GM18517 (cell line): Measurements from ENCODE around the gene DEUP1.
"Not testable (repeated sequence)": the region's sequence is repeated elsewhere in the genome, so short reads cannot be mapped to it uniquely, and the experiment has no call there.

Experiments used
- ATAC-seq: cut with Tn5 transposase; IDR thresholded peaks from one replicate; pipeline ENCODE4 v1.9.1; 2021; ENCODE audit warnings: mild to moderate bottlenecking, moderate library complexity; ENCODE audit not compliant: unreplicated experiment

The DEUP1 gene

DNA sequence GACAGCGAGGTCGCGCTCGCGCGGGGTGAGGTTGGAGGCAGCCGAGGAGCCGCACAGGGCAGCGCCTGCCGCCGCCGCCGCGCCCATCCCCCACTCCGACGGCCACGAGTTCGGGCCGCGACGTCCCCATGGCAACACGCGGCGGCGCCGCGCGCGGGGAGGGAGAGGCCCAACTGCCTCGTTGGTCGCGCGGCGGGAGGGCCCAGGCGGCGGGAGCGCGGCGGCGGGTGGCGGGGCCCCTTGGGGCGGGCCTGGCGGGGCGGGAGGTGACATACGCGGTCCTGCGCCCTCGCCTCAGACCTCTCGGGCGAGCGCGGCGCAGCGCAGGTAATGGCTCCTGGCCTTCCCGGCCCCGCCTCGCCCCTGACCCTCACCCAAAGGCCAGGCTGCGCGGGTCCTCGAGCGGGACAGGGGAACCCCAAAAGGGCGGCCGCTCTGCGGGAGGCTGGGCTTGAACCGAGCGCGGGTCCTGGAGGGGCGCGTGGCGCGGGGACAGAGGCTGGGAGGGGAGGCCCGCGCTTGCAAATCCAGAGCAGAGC, at the start of gene DEUP1:
TSS of gene DEUP1 (plus strand) at position 297 of the 539 bp plus-strand sequence. CDS start 1,518 bp downstream, outside the sequence.
- ATAC-seq, result no peak

- ATAC-seq, result no peak
Measured at GRCh38 chr11:93285430-93285829, 45.1 kb upstream of the DEUP1 start.

DNA sequence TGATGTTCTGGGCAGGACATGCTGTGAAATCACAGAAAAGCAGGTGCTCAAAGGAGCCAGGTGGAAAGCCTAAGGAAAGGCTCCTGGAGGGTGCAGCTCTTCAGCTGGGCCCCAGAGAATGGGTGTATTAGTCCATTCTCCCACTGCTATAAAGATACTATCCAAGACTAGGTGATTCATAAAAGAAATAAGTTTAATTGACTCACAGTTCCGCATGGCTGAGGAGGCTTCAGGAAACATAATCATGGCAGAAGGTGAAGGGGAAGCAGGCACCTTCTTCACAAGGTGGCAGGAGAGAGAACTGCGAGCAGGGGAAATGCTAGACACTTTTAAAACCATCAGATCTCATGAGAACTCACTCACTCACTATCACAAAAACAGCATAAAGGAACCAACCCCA, 43.1 kb upstream of the DEUP1 start:
- ATAC-seq, result no peak

DNA sequence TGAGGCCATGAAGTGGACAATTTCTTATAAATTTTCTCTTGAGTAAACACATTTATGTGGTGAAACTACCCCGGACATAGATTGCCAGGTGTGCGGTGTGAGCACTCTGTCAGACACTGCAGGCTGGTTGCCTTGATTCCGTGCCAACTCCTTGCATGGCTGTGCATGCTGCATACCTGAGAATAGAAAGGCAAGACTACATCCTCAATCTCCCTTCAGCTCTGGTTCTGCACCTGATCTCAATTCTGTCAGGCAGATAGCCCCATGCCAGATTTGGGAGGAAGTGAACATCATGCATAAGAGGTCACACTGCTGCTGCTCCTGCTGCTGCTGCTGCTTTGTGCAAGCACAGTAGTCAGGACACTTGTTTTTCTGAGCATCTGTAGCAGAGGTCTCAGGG, 42.5 kb upstream of the DEUP1 start:
- no peak for ATAC-seq

DNA sequence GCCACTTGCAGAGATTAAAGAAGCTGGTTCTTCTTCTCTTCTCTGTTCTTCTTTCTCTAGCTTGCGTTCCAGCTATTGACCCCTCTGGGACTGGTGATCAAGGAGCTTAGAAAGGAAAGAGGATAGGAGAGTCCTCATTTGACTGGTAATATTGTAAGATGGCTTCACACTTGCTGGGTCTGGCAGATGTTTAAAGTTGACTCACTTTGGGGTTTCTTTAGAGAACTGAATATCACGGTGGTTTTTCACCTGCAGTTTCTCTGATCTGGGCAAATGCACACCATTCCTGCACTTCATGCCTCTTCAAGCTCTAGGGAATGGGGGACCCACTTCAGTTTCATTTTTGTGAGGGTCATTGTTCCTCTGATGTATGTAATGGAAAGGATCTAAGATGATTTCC, 41.8 kb upstream of the DEUP1 start:
- ATAC-seq, result no peak

DNA sequence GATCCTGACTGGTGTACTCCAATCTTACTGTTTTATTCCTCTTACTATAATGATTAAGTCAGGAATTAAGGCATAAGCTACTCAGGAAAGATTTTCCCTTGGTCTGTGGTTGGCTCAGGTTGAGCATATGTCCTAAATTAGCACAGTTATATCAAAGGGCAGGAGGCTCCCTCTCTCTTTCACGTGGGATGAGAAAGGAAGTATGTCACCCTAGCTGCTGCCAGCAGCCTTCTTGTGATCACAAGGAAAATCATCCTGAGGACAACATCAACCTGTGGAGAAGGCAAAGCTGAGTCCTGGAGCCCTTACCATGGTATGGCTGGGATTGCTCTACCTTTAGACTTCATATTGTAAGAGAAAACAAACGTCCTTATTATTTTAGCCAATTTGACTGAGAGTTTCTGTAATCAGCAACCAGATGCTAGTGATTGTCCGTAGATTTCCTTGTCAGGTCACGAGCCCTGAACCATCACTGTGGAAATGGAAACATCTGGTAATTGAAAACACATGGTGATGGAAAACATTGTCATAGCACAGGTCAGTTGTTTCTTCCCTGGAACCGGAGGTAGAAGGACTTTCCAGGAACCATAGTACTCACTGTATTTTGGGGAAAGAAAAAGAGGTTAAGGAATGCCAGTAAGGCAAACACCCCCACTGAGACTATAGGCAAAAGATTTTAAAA, 40.6 kb upstream of the DEUP1 start:
- ATAC-seq, result no peak

DNA sequence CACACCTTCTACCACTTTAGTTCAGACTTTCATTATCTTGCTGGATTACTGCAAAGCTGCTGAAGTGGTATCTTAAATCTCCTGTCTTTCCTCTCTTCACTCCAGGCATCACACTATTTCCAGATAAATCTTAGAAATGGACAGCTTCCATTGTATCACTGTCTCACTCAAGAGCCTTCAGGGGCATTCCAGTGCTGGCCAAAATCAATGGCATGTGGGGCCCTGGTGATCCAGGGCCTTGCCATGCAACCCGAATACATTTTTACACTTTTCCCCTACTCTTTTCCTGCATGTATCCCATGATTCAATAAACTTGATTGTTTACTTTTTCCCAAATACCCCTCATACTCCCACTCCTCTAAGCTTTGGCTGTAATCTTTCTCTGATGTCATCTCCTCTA, 39.4 kb upstream of the DEUP1 start:
- ATAC-seq, result no peak

- no peak for ATAC-seq
Measured at GRCh38 chr11:93291898-93292297, 38.6 kb upstream of the DEUP1 start.

DNA sequence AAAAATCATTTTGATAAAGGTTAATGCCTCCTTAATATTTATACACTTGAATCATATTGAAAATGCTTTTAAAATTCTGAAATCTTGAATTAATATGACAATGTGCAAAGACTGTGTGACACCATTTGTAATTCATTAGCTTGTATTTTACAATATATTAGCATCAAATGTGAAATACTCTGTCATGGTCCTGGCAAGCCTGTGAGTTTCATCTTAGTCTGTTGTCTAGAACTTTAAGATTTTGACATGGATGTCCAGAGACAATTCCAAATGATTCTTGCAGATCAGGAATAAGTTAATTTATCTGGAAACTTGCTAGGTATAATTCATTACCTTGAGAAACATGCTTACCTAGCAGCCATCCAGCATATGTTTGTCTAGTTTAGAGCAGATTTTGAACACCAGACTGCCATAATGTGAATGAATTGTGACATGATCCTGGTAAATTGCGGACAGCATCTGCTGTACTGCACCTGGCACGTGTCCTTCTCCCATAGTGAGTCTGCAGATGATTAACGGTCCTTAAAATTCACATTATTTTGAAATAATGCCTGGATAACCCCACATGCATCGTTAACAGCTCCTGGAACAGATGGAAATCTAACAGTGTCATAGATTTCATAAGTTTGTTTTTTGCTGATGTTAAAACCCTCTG, 34.5 kb upstream of the DEUP1 start:
- no peak for ATAC-seq

GRCh38 chr11:93303689-93304088, 26.9 kb upstream of the DEUP1 start:
- ATAC-seq, result no peak

DNA sequence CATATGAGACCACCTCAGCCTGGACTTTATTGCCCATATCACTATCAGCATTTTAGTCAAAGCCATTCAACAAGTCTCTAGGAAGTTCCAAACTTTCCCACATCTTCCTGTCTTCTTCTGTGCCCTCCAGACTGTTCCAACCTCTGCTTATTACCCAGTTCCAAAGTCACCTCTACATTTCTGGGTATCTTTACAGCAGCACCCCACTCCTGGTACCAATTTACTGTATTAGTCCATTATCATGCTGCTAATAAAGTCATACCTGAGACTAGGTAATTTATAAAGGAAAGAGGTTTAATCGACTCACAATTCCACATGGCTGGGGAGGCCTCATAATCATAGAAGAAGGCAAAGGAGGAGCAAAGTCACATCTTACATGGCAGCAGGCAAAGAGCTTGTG, 16.1 kb upstream of the DEUP1 start:
- not testable (repeated sequence) for ATAC-seq

GRCh38 chr11:93319224-93319839, 11.2 kb upstream of the DEUP1 start:
- no peak for ATAC-seq

- no peak for ATAC-seq
Measured at GRCh38 chr11:93320230-93320629, 10.3 kb upstream of the DEUP1 start.

DNA sequence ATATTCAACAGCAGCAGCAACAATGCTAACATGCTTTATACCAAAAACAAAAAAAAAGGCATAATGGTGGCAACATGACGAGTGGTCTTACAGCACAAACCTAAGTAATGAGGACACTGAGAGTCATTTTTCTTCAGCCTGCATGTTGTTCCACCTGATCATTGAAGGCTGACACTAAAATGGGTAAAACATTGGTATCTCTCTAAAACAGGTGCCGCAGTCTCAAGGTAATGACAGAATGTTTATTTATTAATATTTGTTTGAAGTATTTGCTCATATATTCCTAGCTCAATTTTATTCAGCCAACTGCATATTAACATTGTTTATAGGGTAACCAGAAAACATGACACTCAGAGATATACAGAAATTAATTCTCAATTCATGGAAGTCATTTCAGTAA, 8.3 kb upstream of the DEUP1 start:
- ATAC-seq, result no peak

DNA sequence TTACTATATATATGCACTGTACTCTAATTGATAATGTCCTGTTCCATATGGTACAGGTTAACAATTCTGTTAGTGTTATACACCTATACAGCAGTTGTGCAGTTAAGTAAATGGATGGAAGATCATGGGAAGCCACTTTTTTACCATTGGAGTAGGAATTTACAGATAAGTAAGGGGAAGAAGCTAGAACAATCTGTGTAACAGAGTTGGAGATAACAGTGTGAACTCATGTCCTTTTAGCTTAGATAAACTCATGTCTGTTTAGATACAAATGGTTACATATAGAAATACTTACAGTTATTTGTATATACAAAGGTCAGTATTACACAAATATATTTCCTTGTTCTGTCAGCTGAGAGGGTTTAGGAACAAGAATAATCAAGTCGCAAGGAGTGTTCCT, 6.8 kb upstream of the DEUP1 start:
- no peak for ATAC-seq

DNA sequence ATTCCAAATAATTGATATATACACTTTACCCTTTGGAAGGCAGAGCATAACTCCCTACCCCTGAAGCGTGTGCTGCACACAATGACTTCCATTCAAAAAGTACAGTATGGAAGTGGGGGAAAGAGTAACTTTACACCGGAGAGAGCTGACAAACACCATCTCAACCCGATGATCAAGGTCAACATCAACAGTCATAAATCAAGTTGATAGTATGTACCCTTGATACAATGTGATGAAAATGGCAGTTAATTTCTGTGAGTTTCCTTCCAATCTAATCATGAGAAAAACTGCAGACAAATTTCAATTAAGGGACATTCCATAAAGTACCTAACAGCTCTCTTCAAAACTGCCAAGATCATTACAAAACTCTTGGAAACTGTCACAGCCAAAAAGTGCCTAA, 6.0 kb upstream of the DEUP1 start:
- ATAC-seq, result no peak

DNA sequence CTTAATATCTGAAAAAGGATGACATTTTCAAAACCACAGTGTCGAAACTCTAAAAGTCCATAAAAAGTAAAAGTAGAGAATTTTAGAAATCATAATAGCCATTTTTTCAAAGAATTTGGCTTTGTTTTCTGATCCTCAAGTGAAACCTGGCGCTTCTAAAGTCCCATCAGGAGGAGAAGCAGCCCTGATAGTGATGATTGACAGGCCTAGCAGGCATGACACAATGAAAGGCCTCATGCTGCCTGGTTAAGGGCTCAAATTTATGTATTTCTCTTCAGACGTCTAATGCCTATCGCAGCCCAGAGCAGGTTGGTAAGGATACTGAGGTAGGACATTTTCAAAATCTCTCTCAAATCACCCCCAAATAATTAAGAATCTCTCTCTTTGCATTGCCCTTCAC, 3.9 kb upstream of the DEUP1 start:
- no peak for ATAC-seq

DNA sequence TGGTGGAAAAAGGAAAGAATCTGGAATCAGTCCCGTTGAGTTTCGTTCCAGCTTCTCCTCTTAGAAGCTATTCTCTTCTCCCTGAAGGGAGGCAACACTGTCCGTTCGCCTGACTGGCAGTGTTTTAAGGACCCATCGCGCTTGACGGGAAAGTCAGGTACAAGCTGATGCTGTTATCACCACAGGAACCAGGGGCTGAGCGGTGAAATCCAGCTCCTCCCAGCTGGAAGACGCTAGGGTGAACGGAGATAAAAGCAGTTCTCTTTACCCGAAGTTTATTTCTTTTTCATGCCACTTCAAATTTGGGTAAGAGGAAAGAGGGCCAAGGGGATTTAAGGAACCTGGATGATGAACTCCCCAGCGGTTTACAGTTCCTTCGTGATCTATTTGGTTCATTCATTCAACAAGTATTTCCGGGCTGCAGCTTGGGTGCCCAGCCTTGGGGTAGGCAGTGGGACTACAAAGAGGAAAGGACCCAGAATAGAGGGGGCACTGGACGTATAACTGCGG, 551 bp upstream of the DEUP1 start:
- no peak for ATAC-seq

DNA sequence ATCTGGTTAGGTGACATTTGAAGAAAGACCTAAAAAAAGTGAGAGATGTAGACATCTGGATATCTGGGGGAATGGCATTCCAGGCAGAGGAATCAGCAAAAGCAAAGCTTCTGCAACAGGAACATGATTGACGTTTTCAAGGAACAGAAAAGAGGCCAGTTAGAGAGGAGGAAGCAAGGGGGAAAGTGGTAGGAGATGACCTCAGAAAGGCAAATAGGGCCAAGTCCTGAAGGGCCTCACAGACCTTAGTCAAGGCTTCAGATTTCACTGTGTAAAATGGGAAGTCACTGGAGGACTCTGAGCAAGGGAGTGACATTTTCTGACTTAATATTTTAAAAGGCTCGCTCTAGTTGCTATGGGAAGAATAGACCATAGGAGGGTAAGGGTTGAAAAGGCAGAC, 9.7 kb downstream of the DEUP1 start:
- ATAC-seq, result no peak

DNA sequence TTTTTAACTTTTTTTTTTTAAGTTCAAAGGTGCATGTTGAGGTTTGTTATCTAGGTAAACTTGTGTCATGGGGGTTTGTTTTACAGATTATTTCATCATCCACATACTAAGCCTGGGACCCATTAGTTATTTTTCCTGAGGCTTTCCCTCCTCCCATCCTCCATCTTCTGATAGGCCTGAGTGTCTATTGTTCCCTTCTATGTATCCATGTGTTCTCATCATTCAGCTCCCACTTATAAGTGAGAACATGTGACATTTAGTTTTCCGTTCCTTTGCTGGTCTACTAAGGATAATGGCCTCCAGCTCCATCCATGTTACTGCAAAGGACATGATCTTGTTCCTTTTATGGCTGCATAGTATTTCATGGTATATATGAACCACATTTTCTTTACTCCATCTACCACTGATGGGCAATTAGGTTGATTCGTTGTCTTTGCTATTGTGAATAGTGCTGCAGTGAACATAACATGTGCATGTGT, 14.4 kb downstream of the DEUP1 start:
- ATAC-seq, result no peak

GRCh38 chr11:93348930-93349329, 18.4 kb downstream of the DEUP1 start:
- ATAC-seq, result no peak

DNA sequence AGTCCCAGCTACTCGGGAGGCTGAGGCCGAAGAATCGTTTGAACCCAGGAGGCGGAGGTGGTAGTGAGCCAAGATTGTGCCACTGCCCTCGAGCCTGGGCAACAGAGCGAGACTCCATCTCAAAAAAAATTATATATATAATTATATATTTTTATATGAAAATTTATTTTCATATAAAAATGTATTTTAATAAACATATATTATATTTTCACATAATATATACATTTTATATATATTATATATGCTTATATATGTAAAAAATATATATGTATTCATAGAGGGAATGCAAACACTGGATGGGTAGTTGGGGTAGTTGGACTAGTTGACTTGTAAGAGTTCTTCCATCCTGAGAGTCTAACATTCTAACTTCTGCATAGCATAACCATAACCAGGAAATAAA, 20.3 kb downstream of the DEUP1 start:
- ATAC-seq, result no peak
